ENCODE results near the gene MPRIP. TPM values are rescaled to one million over a fixed set of nuclear protein-coding genes. Genes with fewer than 3 reads are reported as not detected.

Gene MPRIP
- total and polyA plus RNA-seq, 2 of the 13 experiments (the other 11 are each of a cell fraction or from before 2014, with no cell fraction given) = 50.2 to 52.4 TPM

DNA sequence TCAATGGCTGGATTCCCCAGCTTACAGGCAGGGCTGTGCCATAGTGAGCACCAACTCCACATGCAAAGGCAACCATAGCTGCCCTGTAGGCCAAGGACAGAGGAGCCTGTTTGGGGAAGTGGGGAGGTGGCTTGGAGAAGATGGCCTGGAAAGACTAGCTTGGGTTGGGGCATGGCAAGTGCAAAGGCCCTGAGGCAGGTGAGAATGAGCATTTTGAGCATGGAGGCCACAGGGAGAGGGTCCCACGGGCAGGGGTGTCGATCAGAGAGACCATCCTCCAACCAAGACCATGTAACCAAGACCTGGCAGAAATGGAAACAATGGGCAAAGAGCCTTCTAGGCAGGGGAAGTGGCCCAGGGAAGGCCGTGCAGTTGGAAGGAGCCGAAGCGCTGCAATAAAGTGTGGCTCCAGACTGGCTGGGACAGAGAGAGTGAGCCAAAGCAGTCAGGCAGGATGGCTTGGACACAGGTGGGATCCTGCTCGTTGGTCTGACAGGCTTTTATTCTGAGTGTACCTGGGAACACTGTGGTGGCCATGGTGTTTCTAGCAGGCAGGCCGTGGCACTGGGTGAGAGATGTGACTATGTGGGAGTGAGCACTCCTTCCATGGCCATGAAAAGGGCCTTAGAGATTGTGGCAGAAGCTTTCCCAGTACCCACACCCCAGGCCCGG is 24.8 kb upstream of the MPRIP start:
- H3K9ac ChIP-seq (ENCODE audit: insufficient read depth, low read depth, low read length) = no peak overlapping the region
- peaks cover 39% of the 10 kb centered on the region for H3K4me1 ChIP-seq (ENCODE audit: insufficient read depth, low read length)
- ATAC-seq (no peak), DNase-seq (ENCODE audit: low spot score) (no peak), FAIRE-seq (no peak)
- H4K20me1 ChIP-seq (ENCODE audit: insufficient read depth, low read length) = no peaks in the 10 kb centered on the region
- CTCF ChIA-PET (ENCODE audit: low intra/inter-chr PET ratio, low total read pairs) = no interaction called here
- in situ Hi-C loops (cut with HindIII; ENCODE audit: extremely low pct_ligation_motif_present, low pct_unique_long_range_greater_than_20kb) = no loop called here
- H2AFZ ChIP-seq (ENCODE audit: low read length) = no peak overlapping the region
- H3K27ac ChIP-seq (ENCODE audit: extremely low read length, insufficient read depth, low read length) = no peak overlapping the region
- H3K27me3 ChIP-seq (ENCODE audit: control insufficient read depth in 1 of 2, insufficient read depth in 2 of 2, low read length in 2 of 2) = peaks cover 0 to 5% of the 10 kb centered on the region in 2 experiments; a peak in 3 of 5 replicates
- H3K36me3 ChIP-seq (replicated peaks in 1 of 2; ENCODE audit: control insufficient read depth in 1 of 2, insufficient read depth in 2 of 2, low read length in 2 of 2) = no peaks in the 10 kb centered on the region
- H3K79me2 ChIP-seq (ENCODE audit: insufficient read depth, low read length) = no peaks in the 10 kb centered on the region
- POLR2A ChIA-PET = no interaction called here
- H3K4me3 ChIP-seq (replicated peaks in 1 of 3; ENCODE audit: insufficient read depth in 1 of 3, low read depth in 2 of 3, low read length in 3 of 3) = no peak overlapping the region
- WGBS (ENCODE audit: low lambda C conversion rate) = 74% methylated on average over 6 of the region's 8 CpGs
- no peaks in the 10 kb centered on the region for H3K9me3 ChIP-seq (ENCODE audit: low read length)
- intact Hi-C loops (cut with micrococcal nuclease; ENCODE audit: unreplicated experiment) = no loop called here
- BruUV-seq (replicated peaks) = no TSS peak
- H3K4me2 ChIP-seq (ENCODE audit: low read depth, low read length) = no peak overlapping the region
- TF ChIP-seq ERF (CRISPR knock-in tag; IDR thresholded peaks at IDR 0.05) (no peak), TAF1 (CRISPR knock-in tag; IDR thresholded peaks at IDR 0.05) (no peak), ZNF225 (CRISPR knock-in tag; IDR thresholded peaks at IDR 0.05) (no peak), KLF13 (CRISPR knock-in tag; IDR thresholded peaks at IDR 0.05) (no peak), ZNF33A (CRISPR knock-in tag; IDR thresholded peaks at IDR 0.05; ENCODE audit: borderline replicate concordance) (no peak), NFIC (IDR thresholded peaks at IDR 0.05; ENCODE audit: low read length) (no peak)
- TF ChIP-seq, protein P1, sequence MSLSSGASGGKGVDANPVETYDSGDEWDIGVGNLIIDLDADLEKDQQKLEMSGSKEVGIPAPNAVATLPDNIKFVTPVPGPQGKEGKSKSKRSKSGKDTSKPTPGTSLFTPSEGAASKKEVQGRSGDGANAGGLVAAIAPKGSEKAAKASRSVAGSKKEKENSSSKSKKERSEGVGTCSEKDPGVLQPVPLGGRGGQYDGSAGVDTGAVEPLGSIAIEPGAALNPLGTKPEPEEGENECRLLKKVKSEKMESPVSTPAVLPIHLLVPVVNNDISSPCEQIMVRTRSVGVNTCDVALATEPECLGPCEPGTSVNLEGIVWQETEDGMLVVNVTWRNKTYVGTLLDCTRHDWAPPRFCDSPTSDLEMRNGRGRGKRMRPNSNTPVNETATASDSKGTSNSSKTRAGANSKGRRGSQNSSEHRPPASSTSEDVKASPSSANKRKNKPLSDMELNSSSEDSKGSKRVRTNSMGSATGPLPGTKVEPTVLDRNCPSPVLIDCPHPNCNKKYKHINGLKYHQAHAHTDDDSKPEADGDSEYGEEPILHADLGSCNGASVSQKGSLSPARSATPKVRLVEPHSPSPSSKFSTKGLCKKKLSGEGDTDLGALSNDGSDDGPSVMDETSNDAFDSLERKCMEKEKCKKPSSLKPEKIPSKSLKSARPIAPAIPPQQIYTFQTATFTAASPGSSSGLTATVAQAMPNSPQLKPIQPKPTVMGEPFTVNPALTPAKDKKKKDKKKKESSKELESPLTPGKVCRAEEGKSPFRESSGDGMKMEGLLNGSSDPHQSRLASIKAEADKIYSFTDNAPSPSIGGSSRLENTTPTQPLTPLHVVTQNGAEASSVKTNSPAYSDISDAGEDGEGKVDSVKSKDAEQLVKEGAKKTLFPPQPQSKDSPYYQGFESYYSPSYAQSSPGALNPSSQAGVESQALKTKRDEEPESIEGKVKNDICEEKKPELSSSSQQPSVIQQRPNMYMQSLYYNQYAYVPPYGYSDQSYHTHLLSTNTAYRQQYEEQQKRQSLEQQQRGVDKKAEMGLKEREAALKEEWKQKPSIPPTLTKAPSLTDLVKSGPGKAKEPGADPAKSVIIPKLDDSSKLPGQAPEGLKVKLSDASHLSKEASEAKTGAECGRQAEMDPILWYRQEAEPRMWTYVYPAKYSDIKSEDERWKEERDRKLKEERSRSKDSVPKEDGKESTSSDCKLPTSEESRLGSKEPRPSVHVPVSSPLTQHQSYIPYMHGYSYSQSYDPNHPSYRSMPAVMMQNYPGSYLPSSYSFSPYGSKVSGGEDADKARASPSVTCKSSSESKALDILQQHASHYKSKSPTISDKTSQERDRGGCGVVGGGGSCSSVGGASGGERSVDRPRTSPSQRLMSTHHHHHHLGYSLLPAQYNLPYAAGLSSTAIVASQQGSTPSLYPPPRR (CRISPR knock-in tag; IDR thresholded peaks at IDR 0.05; ENCODE audit: borderline replicate concordance) = no peak
- TF ChIP-seq, protein P2, sequence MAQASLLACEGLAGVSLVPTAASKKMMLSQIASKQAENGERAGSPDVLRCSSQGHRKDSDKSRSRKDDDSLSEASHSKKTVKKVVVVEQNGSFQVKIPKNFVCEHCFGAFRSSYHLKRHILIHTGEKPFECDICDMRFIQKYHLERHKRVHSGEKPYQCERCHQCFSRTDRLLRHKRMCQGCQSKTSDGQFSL (CRISPR knock-in tag; IDR thresholded peaks at IDR 0.05) = no peak
- TF ChIP-seq, protein P3, sequence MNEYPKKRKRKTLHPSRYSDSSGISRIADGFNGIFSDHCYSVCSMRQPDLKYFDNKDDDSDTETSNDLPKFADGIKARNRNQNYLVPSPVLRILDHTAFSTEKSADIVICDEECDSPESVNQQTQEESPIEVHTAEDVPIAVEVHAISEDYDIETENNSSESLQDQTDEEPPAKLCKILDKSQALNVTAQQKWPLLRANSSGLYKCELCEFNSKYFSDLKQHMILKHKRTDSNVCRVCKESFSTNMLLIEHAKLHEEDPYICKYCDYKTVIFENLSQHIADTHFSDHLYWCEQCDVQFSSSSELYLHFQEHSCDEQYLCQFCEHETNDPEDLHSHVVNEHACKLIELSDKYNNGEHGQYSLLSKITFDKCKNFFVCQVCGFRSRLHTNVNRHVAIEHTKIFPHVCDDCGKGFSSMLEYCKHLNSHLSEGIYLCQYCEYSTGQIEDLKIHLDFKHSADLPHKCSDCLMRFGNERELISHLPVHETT (CRISPR knock-in tag; conservative IDR thresholded peaks at IDR 0.05) = no peak
- TF ChIP-seq, protein P4, sequence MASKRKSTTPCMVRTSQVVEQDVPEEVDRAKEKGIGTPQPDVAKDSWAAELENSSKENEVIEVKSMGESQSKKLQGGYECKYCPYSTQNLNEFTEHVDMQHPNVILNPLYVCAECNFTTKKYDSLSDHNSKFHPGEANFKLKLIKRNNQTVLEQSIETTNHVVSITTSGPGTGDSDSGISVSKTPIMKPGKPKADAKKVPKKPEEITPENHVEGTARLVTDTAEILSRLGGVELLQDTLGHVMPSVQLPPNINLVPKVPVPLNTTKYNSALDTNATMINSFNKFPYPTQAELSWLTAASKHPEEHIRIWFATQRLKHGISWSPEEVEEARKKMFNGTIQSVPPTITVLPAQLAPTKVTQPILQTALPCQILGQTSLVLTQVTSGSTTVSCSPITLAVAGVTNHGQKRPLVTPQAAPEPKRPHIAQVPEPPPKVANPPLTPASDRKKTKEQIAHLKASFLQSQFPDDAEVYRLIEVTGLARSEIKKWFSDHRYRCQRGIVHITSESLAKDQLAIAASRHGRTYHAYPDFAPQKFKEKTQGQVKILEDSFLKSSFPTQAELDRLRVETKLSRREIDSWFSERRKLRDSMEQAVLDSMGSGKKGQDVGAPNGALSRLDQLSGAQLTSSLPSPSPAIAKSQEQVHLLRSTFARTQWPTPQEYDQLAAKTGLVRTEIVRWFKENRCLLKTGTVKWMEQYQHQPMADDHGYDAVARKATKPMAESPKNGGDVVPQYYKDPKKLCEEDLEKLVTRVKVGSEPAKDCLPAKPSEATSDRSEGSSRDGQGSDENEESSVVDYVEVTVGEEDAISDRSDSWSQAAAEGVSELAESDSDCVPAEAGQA (IDR thresholded peaks at IDR 0.05; ENCODE audit: low read depth) = no peak
- TF ChIP-seq, protein P4 (CRISPR knock-in tag; IDR thresholded peaks at IDR 0.05; ENCODE audit: borderline replicate concordance) = no peak
